GM19043 (cell line): ENCODE measurements around the gene KRT82.

Experiments used
- ATAC-seq: cut with Tn5 transposase; IDR thresholded peaks from one replicate; pipeline ENCODE4 v1.9.1; 2021; ENCODE audit warnings: low read depth; ENCODE audit not compliant: unreplicated experiment

KRT82 gene

GRCh38 chr12:52364061-52364460 lies 42.1 kb downstream of the KRT82 start:
- no peak for ATAC-seq

- ATAC-seq, result no peak
Measured at GRCh38 chr12:52363111-52363679, 42.9 kb downstream of the KRT82 start.

- no peak for ATAC-seq
Measured at GRCh38 chr12:52362118-52362726, 43.9 kb downstream of the KRT82 start.

- ATAC-seq, result no peak
Measured at GRCh38 chr12:52361553-52361952, 44.6 kb downstream of the KRT82 start.

GRCh38 chr12:52360663-52361271 lies 45.4 kb downstream of the KRT82 start:
- ATAC-seq, result no peak

- no peak for ATAC-seq
Measured at GRCh38 chr12:52360106-52360662, 46.0 kb downstream of the KRT82 start.

GRCh38 chr12:52359621-52360061 lies 46.5 kb downstream of the KRT82 start:
- no peak for ATAC-seq

- peak; percentile 83 for ATAC-seq
Measured at GRCh38 chr12:52358575-52359350, 47.4 kb downstream of the KRT82 start.

GRCh38 chr12:52356762-52357580 lies 49.2 kb downstream of the KRT82 start:
- no peak for ATAC-seq

GRCh38 chr12:52356031-52356761 lies 49.9 kb downstream of the KRT82 start:
- no peak for ATAC-seq

GRCh38 chr12:52355176-52355575 lies 51.0 kb downstream of the KRT82 start:
- no peak for ATAC-seq

- ATAC-seq, result no peak
Measured at GRCh38 chr12:52354200-52354599, 51.9 kb downstream of the KRT82 start.

- no peak for ATAC-seq
Measured at GRCh38 chr12:52353766-52354165, 52.4 kb downstream of the KRT82 start.

GRCh38 chr12:52352951-52353350 lies 53.2 kb downstream of the KRT82 start:
- ATAC-seq, result no peak

- ATAC-seq, result no peak
Measured at GRCh38 chr12:52351196-52352059, 54.7 kb downstream of the KRT82 start.

GRCh38 chr12:52350786-52351185 lies 55.3 kb downstream of the KRT82 start:
- ATAC-seq, result no peak

- no peak for ATAC-seq
Measured at GRCh38 chr12:52350021-52350620, 56.0 kb downstream of the KRT82 start.

- no peak for ATAC-seq
Measured at GRCh38 chr12:52349196-52349595, 56.9 kb downstream of the KRT82 start.
